Tibial nerve (tissue), 4 donors: ENCODE measurements around the gene INPP4A. TPM values are rescaled to one million over a fixed set of nuclear protein-coding genes. Genes with fewer than 3 reads are reported as not detected.

Experiments used
- DNase-seq, 2 donors: peaks; one replicate each; pipeline ENCODE4 v3.0.0-alpha.2; 2019; ENCODE audit warnings: low spot score in 2 of 2
- H3K27ac ChIP-seq, 4 donors: fragments of 200-600 bp; sonication (generic) in 3 of 4; one replicate each; pipeline ENCODE4 v1.5.1; 2017 to 2019; ENCODE audit warnings: mild to moderate bottlenecking in 1 of 4
- H3K27me3 ChIP-seq, 2 donors: fragments of 200-600 bp; sonication (generic) in 1 of 2; one replicate each; pipeline versions ENCODE4 v1.5.1 to v1.6.0; 2017 to 2019
- H3K36me3 ChIP-seq, 3 donors: fragments of 200-600 bp; sonication (generic); one replicate each; pipeline ENCODE4 v1.5.1; 2018 to 2019
- H3K4me1 ChIP-seq, 4 donors: fragments of 200-600 bp; sonication (generic) in 3 of 4; one replicate each; pipeline ENCODE4 v1.5.1; 2017 to 2019
- H3K4me3 ChIP-seq, 4 donors: fragments of 200-600 bp; sonication (generic) in 3 of 4; one replicate each; pipeline ENCODE4 v1.5.1; 2017 to 2019; ENCODE audit warnings: mild to moderate bottlenecking in 1 of 4, moderate library complexity in 1 of 4
- H3K9me3 ChIP-seq, 4 donors: fragments of 200-600 bp; sonication (generic) in 3 of 4; one replicate each; pipeline ENCODE4 v1.5.1; 2017 to 2019
- EP300 ChIP-seq, 2 donors: sonication (generic); formaldehyde crosslinking; IDR thresholded peaks; one replicate each; pipeline ENCODE4 v1.6.1; 2017; ENCODE audit warnings: antibody characterized with exemption in 2 of 2, mild to moderate bottlenecking in 1 of 2
- POLR2A ChIP-seq, 2 donors: fragments of 450-650 bp; IDR thresholded peaks; one replicate each; pipeline ENCODE4 v1.6.1; 2017; ENCODE audit warnings: antibody characterized with exemption in 2 of 2, mild to moderate bottlenecking in 2 of 2, moderate library complexity in 2 of 2
- WGBS, 2 donors: methylation state at CpG; one replicate each; pipeline ENCODE4 v1.1.5; 2018; 5-methylcytosine and 5-hydroxymethylcytosine counted together
- total RNA-seq, 4 donors: library from RNA; depleted of rRNA; stranded (reverse); fragments of >200 nt; gene quantifications; one replicate each; pipeline ENCODE4 v1.1.0, GENCODE V29; 2016
- TF ChIP-seq, protein P1 (sequence below), 5 experiments: fragments of 200-600 bp in 3 of 5; fragments of 450-650 bp in 2 of 5; sonication (generic) in 3 of 5; IDR thresholded peaks; one replicate each; pipeline ENCODE4 v1.5.1; 2016 to 2019; ENCODE audit warnings: antibody characterized with exemption in 5 of 5, mild to moderate bottlenecking in 3 of 5, moderate library complexity in 2 of 5

INPP4A gene
- total RNA-seq, 4 donors from 2014 or later = 23.7 to 45.0 (median 30.9) TPM

DNA sequence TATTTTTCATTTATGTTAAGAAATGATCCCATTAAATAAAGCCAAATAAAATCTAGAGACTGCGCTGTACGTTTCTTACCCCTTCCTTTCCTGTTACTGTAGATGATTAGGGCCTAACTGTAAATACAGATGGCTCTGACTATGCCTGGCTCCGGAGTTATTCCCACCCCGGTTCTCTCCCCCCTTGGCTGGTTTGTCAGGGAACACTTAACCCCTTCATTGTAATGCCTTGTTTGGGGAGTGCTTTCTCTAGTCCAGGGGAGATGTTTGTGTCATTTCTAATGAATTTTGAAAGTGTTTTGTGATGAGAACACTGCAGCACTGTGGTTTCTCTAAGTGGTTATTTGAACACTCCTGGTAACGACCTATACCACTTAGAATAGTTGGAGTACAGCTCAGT, 172.5 kb downstream of the INPP4A start:
- H3K4me3 ChIP-seq = no peak overlapping the region
- WGBS, 2 donors = 49 to 50% methylated on average over 5 of the region's 5 CpGs
- H3K27me3 ChIP-seq = no peaks in the 10 kb centered on the region
- no peak for DNase-seq
- no peak for TF ChIP-seq POLR2A (IDR thresholded peaks at IDR 0.05)
- TF ChIP-seq EP300 (IDR thresholded peaks at IDR 0.05) = no peak
- TF ChIP-seq, protein P1, sequence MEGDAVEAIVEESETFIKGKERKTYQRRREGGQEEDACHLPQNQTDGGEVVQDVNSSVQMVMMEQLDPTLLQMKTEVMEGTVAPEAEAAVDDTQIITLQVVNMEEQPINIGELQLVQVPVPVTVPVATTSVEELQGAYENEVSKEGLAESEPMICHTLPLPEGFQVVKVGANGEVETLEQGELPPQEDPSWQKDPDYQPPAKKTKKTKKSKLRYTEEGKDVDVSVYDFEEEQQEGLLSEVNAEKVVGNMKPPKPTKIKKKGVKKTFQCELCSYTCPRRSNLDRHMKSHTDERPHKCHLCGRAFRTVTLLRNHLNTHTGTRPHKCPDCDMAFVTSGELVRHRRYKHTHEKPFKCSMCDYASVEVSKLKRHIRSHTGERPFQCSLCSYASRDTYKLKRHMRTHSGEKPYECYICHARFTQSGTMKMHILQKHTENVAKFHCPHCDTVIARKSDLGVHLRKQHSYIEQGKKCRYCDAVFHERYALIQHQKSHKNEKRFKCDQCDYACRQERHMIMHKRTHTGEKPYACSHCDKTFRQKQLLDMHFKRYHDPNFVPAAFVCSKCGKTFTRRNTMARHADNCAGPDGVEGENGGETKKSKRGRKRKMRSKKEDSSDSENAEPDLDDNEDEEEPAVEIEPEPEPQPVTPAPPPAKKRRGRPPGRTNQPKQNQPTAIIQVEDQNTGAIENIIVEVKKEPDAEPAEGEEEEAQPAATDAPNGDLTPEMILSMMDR (IDR thresholded peaks at IDR 0.05) = no peak
- H3K4me1 ChIP-seq = peaks cover 0 to 7% (median 0%) of the 10 kb centered on the region in 4 donors
- H3K27ac ChIP-seq = no peak overlapping the region
- no peaks in the 10 kb centered on the region for H3K9me3 ChIP-seq
- peaks cover 0 to 83% (median 0%) of the 10 kb centered on the region in 3 donors for H3K36me3 ChIP-seq

DNA sequence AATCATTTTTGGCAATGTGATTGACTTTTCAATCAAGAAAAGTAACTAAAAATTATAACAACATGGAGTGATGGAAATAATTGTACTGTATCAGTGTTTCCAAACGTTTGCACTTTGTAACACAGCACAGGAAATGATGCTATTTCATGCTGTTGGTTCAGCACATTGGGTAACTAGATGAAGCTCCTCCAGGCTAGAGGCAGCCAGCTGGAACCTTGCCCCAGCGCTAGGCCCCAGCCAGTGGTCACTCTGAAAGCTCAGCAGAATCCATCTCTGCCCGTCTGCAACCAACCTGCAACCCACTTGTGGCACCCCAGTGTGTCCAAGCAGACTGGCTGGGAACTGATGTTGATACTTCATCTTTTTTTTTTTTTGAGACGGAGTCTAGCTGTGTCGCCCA, 179.0 kb downstream of the INPP4A start:
- no peak overlapping the region for H3K27ac ChIP-seq
- peaks cover 0 to 29% (median 0%) of the 10 kb centered on the region in 3 donors for H3K36me3 ChIP-seq
- no peaks in the 10 kb centered on the region for H3K4me1 ChIP-seq
- no peak overlapping the region for H3K4me3 ChIP-seq
- DNase-seq = peak in 1 of 2 donors; percentile 23
- no peaks in the 10 kb centered on the region for H3K9me3 ChIP-seq
- no peaks in the 10 kb centered on the region for H3K27me3 ChIP-seq
- 67 to 75% methylated on average over 5 of the region's 5 CpGs for WGBS, 2 donors
- TF ChIP-seq POLR2A (IDR thresholded peaks at IDR 0.05) = no peak
- peak in 1 of 2 donors; percentile 51 for TF ChIP-seq EP300 (IDR thresholded peaks at IDR 0.05)

DNA sequence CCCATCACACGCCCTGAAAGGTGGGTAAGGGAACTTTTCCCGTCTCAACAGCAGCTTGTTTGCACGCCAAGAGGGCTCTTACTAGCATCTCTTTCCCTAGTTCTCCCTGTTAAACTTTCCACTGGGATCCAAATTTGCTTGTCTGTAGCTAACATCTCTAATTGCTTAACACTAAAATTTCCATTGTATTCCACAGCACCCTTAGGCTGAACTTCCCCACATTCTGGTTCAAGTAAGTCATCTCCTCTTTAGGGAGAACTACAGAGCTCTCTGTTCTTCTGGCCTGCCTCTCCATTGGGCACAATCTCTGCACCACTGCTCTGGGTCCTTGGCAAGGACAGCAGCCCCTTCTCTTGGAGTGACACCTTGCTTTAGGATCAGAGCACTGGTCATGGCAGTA, 187.7 kb downstream of the INPP4A start:
- 78 to 81% methylated on average over 3 of the region's 3 CpGs for WGBS, 2 donors
- H3K36me3 ChIP-seq = peaks cover 0 to 60% (median 0%) of the 10 kb centered on the region in 3 donors
- H3K9me3 ChIP-seq = no peaks in the 10 kb centered on the region
- H3K4me3 ChIP-seq = no peak overlapping the region
- DNase-seq = no peak
- H3K4me1 ChIP-seq = no peaks in the 10 kb centered on the region
- no peaks in the 10 kb centered on the region for H3K27me3 ChIP-seq
- H3K27ac ChIP-seq = no peak overlapping the region
- TF ChIP-seq, protein P1 (IDR thresholded peaks at IDR 0.05) = no peak
- TF ChIP-seq EP300 (IDR thresholded peaks at IDR 0.05) = no peak
- no peak for TF ChIP-seq POLR2A (IDR thresholded peaks at IDR 0.05)

DNA sequence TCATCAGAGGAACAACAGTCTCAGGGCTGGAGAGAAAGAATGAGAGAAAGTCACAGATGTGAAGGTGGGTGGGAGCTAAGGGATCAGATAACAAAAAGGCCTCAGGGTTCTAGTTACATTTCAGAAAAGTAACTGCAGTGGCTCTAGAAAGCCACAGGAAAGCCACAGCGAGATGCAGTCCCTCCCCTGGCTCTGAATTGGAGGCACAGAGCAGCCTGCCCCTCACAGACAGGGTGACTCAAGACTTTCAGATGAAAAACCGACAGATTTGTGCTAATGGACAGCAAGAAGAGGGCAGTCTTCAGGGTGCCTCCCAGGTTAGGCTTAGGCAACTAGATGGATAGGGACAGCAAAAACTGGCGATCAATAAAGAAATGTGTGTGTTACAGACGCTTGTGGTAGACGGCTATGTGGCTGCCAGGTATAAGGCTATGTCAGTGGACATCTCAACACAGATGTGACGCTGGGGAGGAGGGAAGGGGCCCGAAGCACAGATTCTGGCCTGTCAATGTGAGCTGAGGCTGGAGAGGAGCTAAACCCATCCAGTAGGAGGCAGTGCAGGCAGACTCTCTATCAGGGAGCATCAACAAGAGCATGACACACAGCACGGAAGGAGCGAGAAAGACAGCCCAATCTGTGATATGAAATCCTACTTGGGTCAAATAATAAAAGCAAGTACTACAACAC, 189.9 kb downstream of the INPP4A start:
- TF ChIP-seq POLR2A (IDR thresholded peaks at IDR 0.05) (no peak), EP300 (IDR thresholded peaks at IDR 0.05) (no peak)
- TF ChIP-seq, protein P1 (IDR thresholded peaks at IDR 0.05) = no peak
- H3K36me3 ChIP-seq = peaks cover 0 to 76% (median 0%) of the 10 kb centered on the region in 3 donors
- WGBS, 2 donors = 66 to 75% methylated on average over 9 of the region's 9 CpGs

DNA sequence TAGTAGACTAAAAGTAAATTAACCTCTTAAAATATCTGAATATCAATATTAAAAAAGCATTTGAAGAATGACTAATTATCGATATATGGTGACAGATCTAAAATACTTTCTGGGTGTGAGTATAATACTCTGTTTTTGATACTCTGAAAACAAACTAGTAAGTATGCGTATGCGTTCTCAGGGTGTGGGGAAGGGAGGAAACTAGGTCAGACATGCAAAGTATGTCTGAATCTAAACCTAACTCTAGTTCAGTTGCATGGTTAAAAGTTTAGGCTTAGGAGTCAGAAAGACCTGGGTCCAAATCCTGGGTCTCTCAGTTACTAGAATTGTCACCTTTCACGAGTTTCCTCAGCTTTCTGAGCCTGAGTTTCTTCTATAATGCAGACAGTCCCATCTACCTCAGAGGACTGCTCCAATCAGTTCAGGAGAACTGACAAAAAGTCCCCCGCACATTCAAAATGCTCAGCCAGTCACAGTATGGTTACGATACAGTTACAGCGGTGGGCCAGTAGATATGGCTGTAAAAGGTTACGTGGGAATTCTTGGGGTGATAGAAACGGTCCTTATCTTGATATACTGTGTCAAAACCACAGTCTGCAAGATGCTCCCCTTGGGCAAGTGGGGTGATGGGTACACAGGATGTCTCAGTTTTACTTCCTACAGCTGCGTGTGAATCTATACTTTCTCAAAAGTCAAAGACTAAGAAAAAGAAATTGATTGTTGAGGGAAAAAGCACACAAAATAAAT, 192.9 kb downstream of the INPP4A start:
- no peak overlapping the region for H3K27ac ChIP-seq
- H3K27me3 ChIP-seq = no peaks in the 10 kb centered on the region
- no peaks in the 10 kb centered on the region for H3K4me1 ChIP-seq
- no peak for TF ChIP-seq EP300 (IDR thresholded peaks at IDR 0.05)
- TF ChIP-seq, protein P1 (IDR thresholded peaks at IDR 0.05) = no peak
- TF ChIP-seq POLR2A (IDR thresholded peaks at IDR 0.05) = no peak
- H3K9me3 ChIP-seq = no peaks in the 10 kb centered on the region
- no peak overlapping the region for H3K4me3 ChIP-seq
- 87 to 90% methylated on average over 10 of the region's 10 CpGs for WGBS, 2 donors
- peaks cover 0 to 65% (median 0%) of the 10 kb centered on the region in 3 donors for H3K36me3 ChIP-seq
- DNase-seq = no peak

More for the DNA sequence above, 189.9 kb downstream of the INPP4A start:
- no peak overlapping the region for H3K27ac ChIP-seq
- H3K27me3 ChIP-seq = no peaks in the 10 kb centered on the region
- no peaks in the 10 kb centered on the region for H3K4me1 ChIP-seq
- no peak overlapping the region for H3K4me3 ChIP-seq
- no peak for DNase-seq
- no peaks in the 10 kb centered on the region for H3K9me3 ChIP-seq
